ENCODE measurements around the gene KCNJ3.

KCNJ3 gene

DNA sequence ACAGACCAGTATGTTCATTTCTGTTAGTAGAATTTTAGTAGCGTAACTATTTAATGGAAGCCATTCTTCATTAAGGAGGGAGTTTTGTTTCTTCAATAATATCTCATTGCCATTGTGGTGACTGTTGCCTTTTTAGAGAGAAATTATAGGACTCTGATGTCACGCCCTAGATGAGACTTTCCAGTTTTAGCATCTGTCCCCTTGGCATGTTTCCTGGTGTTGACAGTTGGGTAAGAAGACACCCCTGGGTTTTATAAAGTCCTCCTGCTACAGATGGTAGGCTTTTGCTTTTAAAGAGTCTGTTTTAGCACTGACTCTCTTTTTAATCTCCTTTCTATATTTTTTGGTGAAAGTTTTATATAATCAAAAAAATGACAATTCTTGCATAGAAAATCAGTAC, 41.9 kb downstream of the KCNJ3 start:
- ATAC-seq (replicated peaks) (no peak), DNase-seq (no peak)
- H3K27ac Mint-ChIP-seq, result no peak overlapping the region
- no peaks in the 10 kb centered on the region for H3K27me3 Mint-ChIP-seq
- no peaks in the 10 kb centered on the region for H3K4me1 Mint-ChIP-seq
- H3K4me3 Mint-ChIP-seq, result no peak overlapping the region
- H3K9me3 Mint-ChIP-seq, result peaks cover 5 to 6% of the 10 kb centered on the region in 2 donors
- H3K36me3 Mint-ChIP-seq, result no peaks in the 10 kb centered on the region

DNA sequence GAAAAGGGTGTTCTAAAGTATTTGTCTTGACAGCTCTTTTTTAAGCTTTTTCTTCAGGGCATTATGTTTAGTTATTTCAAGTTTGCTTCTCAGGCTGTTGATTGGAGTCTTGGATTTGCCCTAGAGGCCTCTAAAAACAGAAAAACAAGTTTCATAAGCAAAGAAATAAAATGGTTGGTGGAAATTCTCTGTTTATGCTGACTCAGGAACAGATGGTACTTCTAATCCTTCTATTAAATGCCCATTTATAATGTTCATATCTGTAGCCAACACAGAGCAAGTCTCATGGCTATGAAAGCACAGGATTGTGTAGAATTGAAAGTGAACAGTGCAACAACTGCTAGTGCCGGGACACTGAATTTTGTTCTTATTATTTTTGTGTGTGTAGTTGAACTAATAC, 60.4 kb downstream of the KCNJ3 start:
- Mint-ChIP-seq H3K9me3 (peaks cover 0 to 2% of the 10 kb centered on the region in 2 donors), H3K4me3 (no peak overlapping the region), H3K27ac (no peak overlapping the region), H3K36me3 (no peaks in the 10 kb centered on the region), H3K27me3 (no peaks in the 10 kb centered on the region), H3K4me1 (no peaks in the 10 kb centered on the region)
- DNase-seq, result no peak
- no peak for ATAC-seq (replicated peaks)

DNA sequence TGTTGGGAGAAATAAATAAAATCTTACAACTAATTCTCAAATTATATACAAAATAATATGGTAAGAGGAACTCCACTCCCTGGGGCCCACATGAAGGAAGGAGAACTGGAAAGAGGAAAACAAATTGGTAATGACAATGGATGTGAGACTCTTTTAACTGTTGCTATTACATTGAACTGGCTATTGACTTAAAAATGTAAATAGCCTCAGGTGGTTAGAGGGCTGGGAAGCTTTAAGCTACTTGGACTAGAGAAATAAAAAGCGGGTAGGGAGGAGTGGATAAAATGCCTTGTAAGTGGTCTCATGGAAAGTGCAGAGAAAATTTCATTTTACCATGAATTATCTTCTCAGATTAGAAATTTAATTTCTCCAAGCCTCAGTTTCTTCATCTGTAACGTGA, 64.1 kb downstream of the KCNJ3 start:
- Mint-ChIP-seq H3K27me3 (no peaks in the 10 kb centered on the region), H3K4me3 (no peak overlapping the region), H3K27ac (no peak overlapping the region), H3K36me3 (no peaks in the 10 kb centered on the region), H3K9me3 (peaks cover 0 to 3% of the 10 kb centered on the region in 2 donors), H3K4me1 (no peaks in the 10 kb centered on the region)
- ATAC-seq (replicated peaks) (no peak), DNase-seq (no peak)

DNA sequence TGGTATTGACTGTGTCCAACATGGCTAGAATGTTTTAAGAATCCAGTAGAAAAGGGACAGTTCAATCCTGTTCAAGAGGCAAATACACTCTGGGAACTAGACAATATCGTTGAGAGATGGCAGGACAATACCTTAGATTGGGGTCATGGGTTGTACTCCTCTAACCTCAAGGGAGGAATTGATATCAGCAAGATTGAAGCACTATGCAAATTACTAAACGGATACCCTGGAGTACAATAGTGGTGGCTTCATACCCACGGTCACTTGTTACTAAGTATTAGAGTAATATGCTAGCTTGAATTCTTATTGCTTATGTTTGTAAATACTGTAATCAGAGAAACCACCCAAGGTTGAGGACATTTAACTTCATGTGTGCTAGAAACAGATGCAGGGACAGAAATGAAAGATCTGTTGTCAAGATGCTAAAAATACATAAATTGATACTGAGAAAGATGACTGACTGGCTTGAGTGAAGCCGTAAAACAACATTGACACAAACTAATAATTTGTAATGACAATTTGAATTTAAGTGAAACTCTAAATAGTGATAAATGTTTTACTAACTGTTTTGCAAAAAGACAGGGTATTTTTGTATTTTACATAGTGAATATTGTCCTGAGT, 73.3 kb downstream of the KCNJ3 start:
- no peaks in the 10 kb centered on the region for H3K36me3 Mint-ChIP-seq
- no peak overlapping the region for H3K4me3 Mint-ChIP-seq
- DNase-seq (no peak), ATAC-seq (replicated peaks) (no peak)
- no peaks in the 10 kb centered on the region for H3K4me1 Mint-ChIP-seq
- no peaks in the 10 kb centered on the region for H3K27me3 Mint-ChIP-seq
- no peak overlapping the region for H3K27ac Mint-ChIP-seq
- H3K9me3 Mint-ChIP-seq, result peaks cover 4 to 6% of the 10 kb centered on the region in 2 donors

DNA sequence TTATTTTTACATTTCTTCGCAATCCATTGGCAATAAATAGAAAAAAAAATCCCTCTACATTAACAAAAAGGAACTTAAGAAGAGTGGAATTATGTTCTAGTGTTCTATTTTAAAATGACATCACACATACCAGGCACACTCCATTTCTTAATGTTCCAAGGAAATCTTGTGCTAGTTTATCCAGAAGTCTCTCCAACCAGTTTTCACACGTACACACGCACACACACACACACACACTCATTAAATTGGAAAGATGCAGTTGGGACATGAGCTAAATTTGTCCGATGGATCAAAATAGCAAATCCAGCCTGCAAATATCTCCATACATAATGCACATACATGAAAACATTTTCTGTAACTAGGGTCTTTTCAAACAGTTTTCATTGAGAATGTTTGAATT, 78.3 kb downstream of the KCNJ3 start:
- Mint-ChIP-seq H3K27ac (no peak overlapping the region), H3K4me3 (no peak overlapping the region), H3K27me3 (no peaks in the 10 kb centered on the region), H3K36me3 (no peaks in the 10 kb centered on the region), H3K9me3 (peaks cover 1 to 7% of the 10 kb centered on the region in 2 donors), H3K4me1 (no peaks in the 10 kb centered on the region)
- ATAC-seq (replicated peaks), result no peak
- DNase-seq, result no peak

DNA sequence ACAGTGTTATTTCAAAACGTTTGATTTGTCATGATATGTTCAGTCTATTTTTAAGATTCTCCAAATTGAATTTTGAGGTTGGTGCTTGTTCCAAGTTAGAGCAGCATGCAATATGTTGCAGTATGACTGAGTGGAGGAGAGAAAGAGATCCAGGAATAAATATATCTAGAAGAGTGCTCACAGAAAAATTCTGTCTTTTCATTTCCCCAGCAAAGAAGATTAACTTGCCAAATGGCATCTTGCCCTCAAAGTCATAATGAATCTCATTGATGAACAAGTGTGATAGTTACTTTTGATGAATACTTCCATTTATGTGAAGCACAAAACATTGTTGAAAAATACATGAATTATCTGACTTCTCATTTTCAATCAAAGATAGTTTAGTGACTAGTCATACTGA, 95.9 kb downstream of the KCNJ3 start:
- Mint-ChIP-seq H3K36me3 (no peaks in the 10 kb centered on the region), H3K9me3 (peaks cover 0 to 7% of the 10 kb centered on the region in 2 donors), H3K4me3 (no peak overlapping the region), H3K27ac (no peak overlapping the region), H3K27me3 (no peaks in the 10 kb centered on the region), H3K4me1 (no peaks in the 10 kb centered on the region)
- ATAC-seq (replicated peaks), result no peak
- DNase-seq, result no peak

DNA sequence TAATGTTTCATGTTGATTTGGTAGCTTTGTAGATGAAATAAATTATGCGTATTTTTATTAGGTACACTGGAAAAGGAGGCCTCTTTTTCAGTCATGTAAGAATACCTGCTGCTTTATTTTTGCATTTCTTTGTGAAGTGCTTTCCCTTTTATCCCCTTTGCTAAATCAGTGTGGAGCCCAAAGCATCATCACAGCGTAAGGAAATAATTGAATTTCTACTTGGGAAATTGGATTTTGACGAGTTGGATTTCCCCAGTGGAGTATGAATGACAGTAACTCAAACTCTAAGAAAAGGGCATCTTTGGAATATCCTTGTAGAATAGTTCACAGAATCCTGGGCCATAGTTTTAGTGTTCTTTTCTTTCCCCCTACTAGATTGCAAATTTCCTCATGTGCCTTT, 97.2 kb downstream of the KCNJ3 start:
- Mint-ChIP-seq H3K27me3 (no peaks in the 10 kb centered on the region), H3K9me3 (peaks cover 0 to 9% of the 10 kb centered on the region in 2 donors), H3K27ac (no peak overlapping the region), H3K4me1 (no peaks in the 10 kb centered on the region), H3K4me3 (no peak overlapping the region), H3K36me3 (no peaks in the 10 kb centered on the region)
- DNase-seq (no peak), ATAC-seq (replicated peaks) (no peak)

DNA sequence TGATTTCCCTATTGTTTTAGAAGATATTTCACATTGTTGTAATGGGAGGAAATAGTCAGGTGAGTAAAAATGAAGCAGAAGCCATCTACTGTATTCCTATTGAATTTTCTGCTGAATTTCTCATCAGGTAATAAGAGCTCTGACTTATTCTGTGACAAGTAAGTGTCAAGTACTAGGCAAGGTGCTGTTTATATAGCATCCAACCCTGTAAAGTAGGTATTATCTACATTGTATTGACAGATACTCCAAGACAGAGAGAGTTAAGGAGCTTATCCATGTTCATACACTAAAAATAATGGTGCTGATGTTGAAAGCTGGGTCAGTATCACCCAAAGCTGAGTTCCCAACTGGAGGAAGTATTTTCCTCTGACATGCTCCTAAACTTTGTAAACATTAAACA, 106.0 kb downstream of the KCNJ3 start:
- Mint-ChIP-seq H3K4me3 (no peak overlapping the region), H3K36me3 (no peaks in the 10 kb centered on the region), H3K9me3 (peaks cover 0 to 5% of the 10 kb centered on the region in 2 donors), H3K27me3 (no peaks in the 10 kb centered on the region), H3K27ac (no peak overlapping the region), H3K4me1 (no peaks in the 10 kb centered on the region)
- ATAC-seq (replicated peaks), result no peak
- no peak for DNase-seq

DNA sequence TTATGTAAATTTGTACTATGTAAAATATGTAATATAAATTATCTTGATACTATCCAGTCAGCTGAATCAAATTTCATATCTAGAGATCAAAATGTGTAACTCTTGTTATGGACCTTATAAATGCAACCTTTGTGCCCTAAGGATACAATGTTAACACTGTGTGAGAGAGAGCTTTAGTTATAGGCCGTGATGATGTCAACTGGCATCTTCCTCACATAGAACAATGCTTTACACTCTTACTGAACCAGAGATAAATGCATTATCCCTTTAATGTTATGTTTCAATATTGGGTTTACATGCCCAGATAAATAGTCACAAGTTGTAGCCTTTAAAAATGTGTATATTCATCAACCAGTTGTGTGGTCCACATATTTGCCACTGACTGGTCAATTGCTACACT, 115.1 kb downstream of the KCNJ3 start:
- Mint-ChIP-seq H3K9me3 (peaks cover 0 to 5% of the 10 kb centered on the region in 2 donors), H3K27ac (no peak overlapping the region), H3K36me3 (no peaks in the 10 kb centered on the region), H3K4me1 (no peaks in the 10 kb centered on the region), H3K27me3 (no peaks in the 10 kb centered on the region), H3K4me3 (no peak overlapping the region)
- no peak for ATAC-seq (replicated peaks)
- DNase-seq, result no peak

DNA sequence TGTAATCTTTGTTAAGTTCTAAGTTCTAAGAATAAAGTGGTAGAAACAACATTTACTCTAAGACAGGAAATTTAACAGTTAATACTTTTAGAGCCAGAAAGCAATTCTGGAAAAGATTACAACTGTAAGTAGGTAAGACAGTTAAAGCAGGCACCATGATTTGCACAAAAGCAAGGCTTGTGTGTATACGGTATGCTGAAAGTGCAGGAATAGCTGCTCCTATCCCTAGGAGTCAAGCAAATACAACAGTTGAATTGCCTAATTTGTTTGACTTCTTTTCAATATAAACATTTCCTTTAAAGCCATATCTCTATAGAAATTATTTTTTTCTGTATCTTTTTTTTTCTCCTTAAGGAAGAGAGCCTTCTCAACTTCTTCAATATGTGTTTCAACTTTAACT, 116.4 kb downstream of the KCNJ3 start:
- no peaks in the 10 kb centered on the region for H3K27me3 Mint-ChIP-seq
- ATAC-seq (replicated peaks) (no peak), DNase-seq (no peak)
- no peaks in the 10 kb centered on the region for H3K4me1 Mint-ChIP-seq
- H3K4me3 Mint-ChIP-seq, result no peak overlapping the region
- H3K27ac Mint-ChIP-seq, result no peak overlapping the region
- H3K9me3 Mint-ChIP-seq, result peaks cover 0 to 5% of the 10 kb centered on the region in 2 donors
- no peaks in the 10 kb centered on the region for H3K36me3 Mint-ChIP-seq

DNA sequence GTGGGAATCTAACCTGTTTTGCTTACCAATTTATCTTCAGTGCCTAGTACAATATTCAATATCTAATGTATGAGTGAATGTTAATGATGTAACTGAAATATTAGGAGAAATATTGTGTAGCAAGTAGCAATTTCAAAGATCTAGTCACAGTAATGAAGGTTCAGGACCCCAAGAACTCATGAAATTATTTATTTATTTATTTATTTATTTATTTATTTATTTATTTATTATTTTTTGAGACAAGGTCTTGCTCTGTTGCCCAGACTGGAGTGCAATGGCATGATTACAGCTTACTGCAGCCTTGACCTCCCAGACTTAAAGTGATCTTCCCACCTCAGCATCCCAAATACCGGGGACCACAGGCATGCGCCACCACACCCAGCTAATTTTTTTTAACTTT, 126.9 kb downstream of the KCNJ3 start:
- H3K27me3 Mint-ChIP-seq, result no peaks in the 10 kb centered on the region
- DNase-seq (no peak), ATAC-seq (replicated peaks) (no peak)
- no peak overlapping the region for H3K4me3 Mint-ChIP-seq
- H3K36me3 Mint-ChIP-seq, result no peaks in the 10 kb centered on the region
- no peaks in the 10 kb centered on the region for H3K4me1 Mint-ChIP-seq
- peaks cover 0 to 4% of the 10 kb centered on the region in 2 donors for H3K9me3 Mint-ChIP-seq
- no peak overlapping the region for H3K27ac Mint-ChIP-seq

DNA sequence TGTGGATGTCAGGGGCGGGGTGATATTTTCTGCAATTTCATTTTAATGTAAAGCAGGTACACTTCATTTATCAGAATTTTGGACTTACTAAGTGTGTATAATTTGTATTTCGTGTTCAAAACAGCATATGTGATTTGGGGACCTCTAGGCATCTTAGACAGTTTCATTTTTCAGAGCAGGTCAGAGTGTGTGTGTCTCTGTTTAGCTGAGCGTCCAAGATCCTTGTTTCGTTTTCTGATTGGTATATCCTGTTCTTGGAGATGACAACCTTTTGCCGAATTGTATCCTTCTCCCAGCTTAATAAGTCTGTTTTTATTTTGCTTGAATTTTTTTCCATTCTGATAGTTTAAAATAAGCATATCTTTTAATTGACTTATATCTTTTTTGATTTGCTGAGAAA, 128.3 kb downstream of the KCNJ3 start:
- Mint-ChIP-seq H3K4me1 (no peaks in the 10 kb centered on the region), H3K4me3 (no peak overlapping the region), H3K9me3 (peaks cover 0 to 4% of the 10 kb centered on the region in 2 donors), H3K36me3 (no peaks in the 10 kb centered on the region), H3K27me3 (no peaks in the 10 kb centered on the region), H3K27ac (no peak overlapping the region)
- DNase-seq (no peak), ATAC-seq (replicated peaks) (no peak)

DNA sequence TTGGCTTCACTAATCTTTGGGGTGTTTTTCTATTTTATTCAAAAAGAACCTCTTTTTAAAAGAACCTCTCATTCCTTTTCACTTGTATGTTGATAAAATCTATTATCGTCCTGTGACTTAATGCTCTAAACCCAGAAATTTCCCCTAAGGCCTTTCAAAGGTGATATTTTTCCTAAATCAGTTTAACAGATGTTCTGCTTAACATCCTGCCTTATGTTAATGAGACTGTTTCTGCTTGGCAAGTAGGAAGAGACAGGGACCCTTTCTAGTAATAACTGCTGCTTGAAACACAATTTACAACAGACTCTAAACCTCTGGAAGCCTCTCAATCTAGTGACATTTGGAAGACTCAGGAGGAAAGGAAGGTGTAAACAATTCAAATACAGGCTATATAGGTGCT, 128.8 kb downstream of the KCNJ3 start:
- no peaks in the 10 kb centered on the region for H3K4me1 Mint-ChIP-seq
- DNase-seq (no peak), ATAC-seq (replicated peaks) (no peak)
- no peaks in the 10 kb centered on the region for H3K27me3 Mint-ChIP-seq
- no peak overlapping the region for H3K27ac Mint-ChIP-seq
- H3K36me3 Mint-ChIP-seq, result no peaks in the 10 kb centered on the region
- H3K9me3 Mint-ChIP-seq, result peaks cover 0 to 4% of the 10 kb centered on the region in 2 donors
- no peak overlapping the region for H3K4me3 Mint-ChIP-seq

DNA sequence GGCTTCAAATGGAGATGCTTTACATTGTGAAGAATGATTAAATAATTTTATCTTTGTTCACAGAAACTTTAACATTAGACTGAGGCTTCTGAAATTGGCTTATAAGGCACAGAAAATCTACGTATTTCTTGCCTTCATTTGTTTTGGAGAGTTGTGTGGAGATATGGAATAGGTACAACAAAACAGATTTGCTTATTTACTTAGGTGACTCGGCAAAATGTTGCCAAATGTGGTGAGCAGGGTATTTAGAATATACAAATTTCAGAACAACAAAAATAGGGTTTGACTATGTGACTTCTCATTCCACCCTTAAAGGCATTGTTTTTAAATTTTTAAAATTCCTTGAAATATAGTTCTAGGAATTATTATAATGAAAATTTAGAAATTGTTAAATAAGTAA, 134.2 kb downstream of the KCNJ3 start:
- DNase-seq (no peak), ATAC-seq (replicated peaks) (no peak)
- Mint-ChIP-seq H3K27ac (no peak overlapping the region), H3K27me3 (no peaks in the 10 kb centered on the region), H3K4me1 (no peaks in the 10 kb centered on the region), H3K4me3 (no peak overlapping the region), H3K9me3 (peaks cover 0 to 4% of the 10 kb centered on the region in 2 donors), H3K36me3 (no peaks in the 10 kb centered on the region)

DNA sequence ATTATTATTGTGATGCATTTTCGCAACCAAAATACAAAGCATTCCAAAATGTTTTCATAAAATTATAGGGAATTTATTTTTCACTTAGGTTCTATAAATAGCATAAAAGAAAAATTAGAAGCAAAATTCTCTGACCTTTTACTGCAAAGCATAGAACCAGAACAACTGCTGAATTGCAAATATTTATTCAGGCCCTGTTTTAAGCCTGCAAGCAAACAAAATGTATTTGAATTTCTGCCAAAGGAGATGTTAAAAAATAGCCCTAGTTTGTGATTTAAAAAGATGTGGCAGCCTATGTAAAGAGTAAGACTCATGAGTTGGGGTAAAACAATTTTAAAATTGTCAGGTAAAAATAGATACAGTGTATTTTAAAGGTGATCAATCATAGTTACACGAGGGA, 138.1 kb downstream of the KCNJ3 start:
- DNase-seq, result no peak
- H3K36me3 Mint-ChIP-seq, result no peaks in the 10 kb centered on the region
- H3K27ac Mint-ChIP-seq, result no peak overlapping the region
- no peak overlapping the region for H3K4me3 Mint-ChIP-seq
- H3K9me3 Mint-ChIP-seq, result peaks cover 5% of the 10 kb centered on the region in 2 donors
- ATAC-seq (replicated peaks), result no peak
- no peaks in the 10 kb centered on the region for H3K27me3 Mint-ChIP-seq
- H3K4me1 Mint-ChIP-seq, result no peaks in the 10 kb centered on the region

DNA sequence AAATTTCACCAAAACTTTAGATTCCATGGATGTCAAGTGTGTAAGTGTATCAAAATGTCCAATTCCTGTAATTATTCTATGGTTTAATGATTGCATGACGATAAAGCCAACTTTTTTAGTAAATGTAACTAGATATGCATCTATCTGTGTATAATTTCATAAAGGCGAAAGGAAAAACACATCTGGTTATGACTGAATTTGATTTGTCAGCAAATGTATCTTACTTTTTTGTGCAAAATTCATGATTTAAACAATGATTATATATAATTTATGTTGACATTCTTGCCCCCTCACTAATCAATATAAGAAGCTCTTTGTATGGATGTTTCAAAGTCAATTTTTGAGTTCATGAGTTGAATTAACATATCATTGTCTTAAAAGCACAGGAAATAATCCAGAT, 138.5 kb downstream of the KCNJ3 start:
- no peak for DNase-seq
- Mint-ChIP-seq H3K4me1 (no peaks in the 10 kb centered on the region), H3K9me3 (peaks cover 5 to 9% of the 10 kb centered on the region in 2 donors), H3K4me3 (no peak overlapping the region), H3K36me3 (no peaks in the 10 kb centered on the region), H3K27me3 (no peaks in the 10 kb centered on the region), H3K27ac (no peak overlapping the region)
- no peak for ATAC-seq (replicated peaks)
